Astrocyte (in vitro differentiated cells and primary cell): ENCODE results near the gene JTB.

Source experiments
- CTCF ChIP-seq: IDR thresholded peaks from 2 replicates; pipeline ENCODE4 v1.5.1; 2011; ENCODE audit warnings: low read depth, mild to moderate bottlenecking, inconsistent platforms, low read length, moderate library complexity; ENCODE audit not compliant: insufficient read depth
- EZH2 ChIP-seq: IDR thresholded peaks from 2 replicates; pipeline ENCODE4 v1.6.1; 2012; ENCODE audit warnings: mild to moderate bottlenecking, low read length, inconsistent platforms; ENCODE audit not compliant: insufficient read depth

DNA sequence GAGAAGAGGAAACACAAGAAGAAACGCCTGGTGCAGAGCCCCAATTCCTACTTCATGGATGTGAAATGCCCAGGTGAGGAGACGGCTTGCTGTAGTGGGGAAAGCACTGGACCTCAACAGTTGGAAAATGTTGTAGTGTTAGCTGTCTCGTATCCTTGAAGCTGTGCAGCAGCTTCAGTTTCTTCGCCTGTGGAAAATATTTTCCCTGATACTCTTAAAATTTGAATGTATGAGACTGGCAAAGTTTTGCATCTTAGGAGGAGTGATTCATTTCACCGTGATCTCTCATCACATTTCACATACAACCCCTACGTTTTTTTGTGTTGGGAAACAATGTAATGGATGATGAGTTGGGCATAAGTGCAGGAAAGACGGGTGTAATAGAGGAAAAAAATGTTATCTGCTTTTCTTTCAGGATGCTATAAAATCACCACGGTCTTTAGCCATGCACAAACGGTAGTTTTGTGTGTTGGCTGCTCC, 13.7 kb upstream of the JTB start:
- TF ChIP-seq CTCF (no peak), EZH2 (no peak)
